Lower lobe of right lung (tissue), 2 donors: ENCODE data around the gene CENPM. TPM values are rescaled to one million over a fixed set of nuclear protein-coding genes. Genes with fewer than 3 reads are reported as not detected.

Experiments used
- ATAC-seq, 2 donors: fragments of 200-7000 bp; cut with Tn5 transposase; one replicate each; pipeline ENCODE4 v1.9.1; 2020 to 2022; ENCODE audit warnings: mild to moderate bottlenecking in 2 of 2, moderate library complexity in 2 of 2
- DNase-seq: peaks from one replicate; pipeline ENCODE4 v3.0.0-alpha.2; 2020
- H3K27ac ChIP-seq: fragments of 200-600 bp; one replicate; pipeline ENCODE4 v1.8.0; 2022
- H3K27me3 ChIP-seq: fragments of 200-600 bp; one replicate; pipeline ENCODE4 v1.8.0; 2022; ENCODE audit warnings: low read depth
- H3K36me3 ChIP-seq: fragments of 200-600 bp; one replicate; pipeline ENCODE4 v1.8.0; 2022; ENCODE audit warnings: mild to moderate bottlenecking
- H3K4me1 ChIP-seq: fragments of 200-600 bp; one replicate; pipeline ENCODE4 v1.8.0; 2022
- H3K4me3 ChIP-seq: fragments of 200-600 bp; one replicate; pipeline ENCODE4 v1.8.0; 2022; ENCODE audit warnings: mild to moderate bottlenecking
- H3K9me3 ChIP-seq: fragments of 200-600 bp; one replicate; pipeline ENCODE4 v1.8.0; 2022
- CTCF ChIP-seq: fragments of 200-600 bp; IDR thresholded peaks from one replicate; pipeline ENCODE4 v1.8.0; 2022; ENCODE audit warnings: antibody characterized with exemption, mild to moderate bottlenecking
- intact Hi-C: fragments of 100-400 bp; cut with DNase I; formaldehyde crosslinking; loops from one replicate; pipeline ENCODE4 v1.11.0; 2022
- total RNA-seq: library from RNA; stranded (reverse); fragmentation: NEBNext Ultra II Directional; extraction: Animal tissue kit (Norgen Biotek cat#: 25700); gene quantifications from one replicate; pipeline ENCODE4 v1.2.1, GENCODE V29; 2021
- donor health status: DM: no; HTN: yes; CAD: no; lungs with severe emphysema.

The CENPM gene
- total RNA-seq, 1 donor from 2014 or later, result 2.3 TPM

GRCh38 chr22:41970601-41971000, 23.6 kb upstream of the CENPM start:
- intact Hi-C loops, result no loop called here
- Histone ChIP-seq H3K27ac (no peak overlapping the region), H3K36me3 (no peaks in the 10 kb centered on the region), H3K4me1 (no peaks in the 10 kb centered on the region), H3K4me3 (no peak overlapping the region), H3K27me3 (peaks cover 27% of the 10 kb centered on the region), H3K9me3 (no peaks in the 10 kb centered on the region)
- TF ChIP-seq CTCF, result no peak
- DNase-seq, result no peak
- ATAC-seq, result no peak

DNA sequence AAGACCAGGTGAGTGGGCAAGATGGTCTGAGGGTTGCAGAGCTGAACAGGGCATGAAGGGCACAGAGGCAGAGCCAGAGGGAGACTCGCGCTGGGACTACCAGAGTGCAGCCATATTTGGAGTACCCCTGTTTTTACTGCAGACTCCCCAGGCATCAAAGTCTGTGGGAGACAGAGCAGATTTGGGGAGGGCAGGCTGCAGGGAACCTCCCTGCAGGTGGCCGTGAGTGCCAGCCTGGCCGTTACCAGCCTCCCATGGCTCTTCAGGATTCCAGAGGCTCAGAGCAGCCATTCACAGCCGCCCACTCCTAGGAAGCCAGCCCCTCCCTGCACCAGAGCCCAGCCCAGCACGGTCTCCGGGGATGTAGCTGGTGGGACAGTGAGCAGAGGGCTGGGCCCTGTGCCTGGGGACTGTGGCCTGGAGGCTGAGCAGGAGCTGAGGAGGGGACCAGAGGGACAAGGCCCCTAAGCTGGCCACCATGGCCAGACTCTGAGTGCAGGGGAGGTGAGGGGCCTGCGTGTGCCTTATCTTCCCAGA, 22.2 kb upstream of the CENPM start, which contains the start of gene SEPTIN3:
Gene SEPTIN3, plus strand, starts transcription at position 334 of the 537 bp plus-strand sequence. CDS start 2,050 bp downstream, outside the sequence.
- intact Hi-C loops, result no loop called here
- Histone ChIP-seq H3K36me3 (no peaks in the 10 kb centered on the region), H3K27ac (no peak within 1 kb of the TSS), H3K27me3 (peaks cover 16% of the 10 kb centered on the region), H3K4me1 (peaks cover 5% of the 10 kb centered on the region), H3K9me3 (no peaks in the 10 kb centered on the region), H3K4me3 (no peak within 1 kb of the TSS)
- DNase-seq (no peak), ATAC-seq (no peak)
- no peak for TF ChIP-seq CTCF

DNA sequence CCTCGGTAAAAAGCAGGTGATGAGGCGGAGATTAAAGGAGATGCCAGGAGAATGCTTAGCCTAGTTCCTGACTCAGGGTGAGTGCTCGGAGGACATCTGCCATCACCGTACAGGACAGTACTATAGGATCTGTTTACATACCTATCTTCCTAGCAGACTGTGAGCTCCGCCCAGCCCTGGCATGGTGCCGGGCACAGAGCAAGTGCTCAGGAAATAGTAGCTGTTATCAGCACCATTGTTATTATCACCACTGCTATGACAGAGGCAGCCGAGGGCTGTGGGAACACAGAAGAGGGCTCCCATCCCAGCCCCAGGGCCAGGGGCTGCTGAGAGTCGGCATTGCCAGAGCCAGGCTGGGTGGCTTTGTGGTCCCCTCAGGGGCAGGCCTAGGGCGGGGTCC, 21.6 kb upstream of the CENPM start:
- DNase-seq, result no peak
- no peak overlapping the region for H3K4me3 ChIP-seq
- no peak overlapping the region for H3K27ac ChIP-seq
- no peaks in the 10 kb centered on the region for H3K36me3 ChIP-seq
- peaks cover 11% of the 10 kb centered on the region for H3K4me1 ChIP-seq
- ATAC-seq, result no peak
- H3K9me3 ChIP-seq, result no peaks in the 10 kb centered on the region
- TF ChIP-seq CTCF, result no peak
- peaks cover 11% of the 10 kb centered on the region for H3K27me3 ChIP-seq
- intact Hi-C loops, result no loop called here

GRCh38 chr22:41966607-41967240, 19.8 kb upstream of the CENPM start:
- intact Hi-C loops, result no loop called here
- no peak overlapping the region for H3K27ac ChIP-seq
- DNase-seq, result no peak
- peak; percentile 11 to 23 for ATAC-seq
- H3K4me3 ChIP-seq, result no peak overlapping the region
- no peaks in the 10 kb centered on the region for H3K36me3 ChIP-seq
- H3K27me3 ChIP-seq, result no peaks in the 10 kb centered on the region
- TF ChIP-seq CTCF, result peak; percentile 44
- H3K9me3 ChIP-seq, result no peaks in the 10 kb centered on the region
- H3K4me1 ChIP-seq, result peaks cover 14% of the 10 kb centered on the region

DNA sequence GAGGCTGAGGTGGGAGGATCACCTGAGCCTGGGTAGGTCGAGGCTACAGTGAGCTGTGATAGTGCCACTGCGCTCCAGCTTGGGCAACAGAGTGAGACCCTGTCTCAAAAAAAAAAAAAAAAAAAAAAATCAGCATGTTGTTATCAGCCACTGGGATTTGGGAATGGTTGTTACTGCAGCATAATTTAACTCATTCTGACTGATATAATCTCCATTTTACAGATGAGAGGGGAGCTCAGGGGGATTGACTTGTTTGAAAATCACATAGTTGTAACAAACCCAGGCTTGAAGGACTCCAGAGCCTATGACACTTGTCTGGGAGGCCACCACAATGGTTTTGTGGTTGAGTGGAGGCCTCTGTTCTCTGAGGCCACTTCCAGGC, 19.3 kb upstream of the CENPM start:
- intact Hi-C loops, result no loop called here

More for the DNA sequence above, 19.3 kb upstream of the CENPM start:
- Histone ChIP-seq H3K27ac (no peak overlapping the region), H3K9me3 (no peaks in the 10 kb centered on the region), H3K36me3 (no peaks in the 10 kb centered on the region), H3K27me3 (no peaks in the 10 kb centered on the region), H3K4me1 (peaks cover 14% of the 10 kb centered on the region), H3K4me3 (no peak overlapping the region)
- no peak for TF ChIP-seq CTCF
- DNase-seq, result no peak
- ATAC-seq, result no peak
